Measurements from ENCODE around the gene SSH3. TPM values are rescaled to one million over a fixed set of nuclear protein-coding genes. Genes with fewer than 3 reads are reported as not detected.

The SSH3 gene
- total RNA-seq, 1 donor from 2014 or later: 3.3 TPM

GRCh38 chr11:67337257-67337656, 33.9 kb downstream of the SSH3 start:
- DNase-seq (ENCODE audit: low read depth, low spot score): no peak
- H3K36me3 Mint-ChIP-seq (ENCODE audit: low read depth): peaks cover 7% of the 10 kb centered on the region
- no peaks in the 10 kb centered on the region for H3K9me3 Mint-ChIP-seq
- no peaks in the 10 kb centered on the region for H3K4me1 Mint-ChIP-seq
- no peak for TF ChIP-seq CTCF (conservative IDR thresholded peaks at IDR 0.05)
- H3K27me3 Mint-ChIP-seq (ENCODE audit: low read depth): no peaks in the 10 kb centered on the region
- no peak overlapping the region for H3K4me3 Mint-ChIP-seq
- no peak overlapping the region for H3K27ac Mint-ChIP-seq (ENCODE audit: unreplicated experiment)

GRCh38 chr11:67344264-67344663, 40.9 kb downstream of the SSH3 start:
- H3K36me3 Mint-ChIP-seq (ENCODE audit: low read depth): no peaks in the 10 kb centered on the region

DNA sequence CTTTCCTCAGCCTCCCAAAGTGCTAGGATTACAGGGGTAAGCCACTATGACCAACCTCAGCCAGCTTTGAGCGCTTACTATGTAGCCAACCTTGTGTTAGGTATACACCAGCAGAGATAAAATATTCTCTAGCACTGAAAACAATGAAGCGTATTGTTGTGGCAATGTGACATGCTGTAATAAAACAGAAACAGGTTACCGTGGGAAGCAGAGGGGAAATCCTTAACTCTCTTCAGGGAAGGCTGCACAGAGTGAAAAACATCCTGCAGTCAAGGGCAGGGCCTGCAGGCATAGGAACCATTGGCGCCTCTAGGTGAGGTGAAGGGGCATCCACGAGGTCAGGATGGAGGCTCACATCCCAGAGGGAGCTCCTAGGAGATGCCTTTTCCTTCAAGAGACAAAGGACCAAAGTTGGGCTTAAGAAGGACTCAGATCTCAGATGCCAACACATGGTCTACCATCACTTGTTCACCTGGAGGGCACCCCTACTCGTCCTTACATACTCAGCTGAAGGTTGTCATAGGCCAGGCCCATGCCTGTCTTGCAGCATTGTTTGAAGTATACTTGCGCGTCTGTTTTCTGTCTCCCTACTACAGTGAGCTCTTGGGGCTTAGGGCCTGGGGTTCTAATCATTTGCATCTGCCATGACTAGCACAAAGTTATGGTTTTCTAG, 42.1 kb downstream of the SSH3 start:
- H3K36me3 Mint-ChIP-seq (ENCODE audit: low read depth): no peaks in the 10 kb centered on the region
- no peaks in the 10 kb centered on the region for H3K4me1 Mint-ChIP-seq
- TF ChIP-seq CTCF (conservative IDR thresholded peaks at IDR 0.05): no peak
- H3K27me3 Mint-ChIP-seq (ENCODE audit: low read depth): no peaks in the 10 kb centered on the region
- no peaks in the 10 kb centered on the region for H3K9me3 Mint-ChIP-seq
- no peak for DNase-seq (ENCODE audit: low read depth, low spot score)
- H3K27ac Mint-ChIP-seq (ENCODE audit: unreplicated experiment): no peak overlapping the region
- no peak overlapping the region for H3K4me3 Mint-ChIP-seq

More at GRCh38 chr11:67344264-67344663, 40.9 kb downstream of the SSH3 start:
- Mint-ChIP-seq H3K4me3 (no peak overlapping the region), H3K27ac (ENCODE audit: unreplicated experiment) (no peak overlapping the region), H3K4me1 (no peaks in the 10 kb centered on the region), H3K27me3 (ENCODE audit: low read depth) (no peaks in the 10 kb centered on the region), H3K9me3 (no peaks in the 10 kb centered on the region)
- no peak for TF ChIP-seq CTCF (conservative IDR thresholded peaks at IDR 0.05)
- no peak for DNase-seq (ENCODE audit: low read depth, low spot score)

DNA sequence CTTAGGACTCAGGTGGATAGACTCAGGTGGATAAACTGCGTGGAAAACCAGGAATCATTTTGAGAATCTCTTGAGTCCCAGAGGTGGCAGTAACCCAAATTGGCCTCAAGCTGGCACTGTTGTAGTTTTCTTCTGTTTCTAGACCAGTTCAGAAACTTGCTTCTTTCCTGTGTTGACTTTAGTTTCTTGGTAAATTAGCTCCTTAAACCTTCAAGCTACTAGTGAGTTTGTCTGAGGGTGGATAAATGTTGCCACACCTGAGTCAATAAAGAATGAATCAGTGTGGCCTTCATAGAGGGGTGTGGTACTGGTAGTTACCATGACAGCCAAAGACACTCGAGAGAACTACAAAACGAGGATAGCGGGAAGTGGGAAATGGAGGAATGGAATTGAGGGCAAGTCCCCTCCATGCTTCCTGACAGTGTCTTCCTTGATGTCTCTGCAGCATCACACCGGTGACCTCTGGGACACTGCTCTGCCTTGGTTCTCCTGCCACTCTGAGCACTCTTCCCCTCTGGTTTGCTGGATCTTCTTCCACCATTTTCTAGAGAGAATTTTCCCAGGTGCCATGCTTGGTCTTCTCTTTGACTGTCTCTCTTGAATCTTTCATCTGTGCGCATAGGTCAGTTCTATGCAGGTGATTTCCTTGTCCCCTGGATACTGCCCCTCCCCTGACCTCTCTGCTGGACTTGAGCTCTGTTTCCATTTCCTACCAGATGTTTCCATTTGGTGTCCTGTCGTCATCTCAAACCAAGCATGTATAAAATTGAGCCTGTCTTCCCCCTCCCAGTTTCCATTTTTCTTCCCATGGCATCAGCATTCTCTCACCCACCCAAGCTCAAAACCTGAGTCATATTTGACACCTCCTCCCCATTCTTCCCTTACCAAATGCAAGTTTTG, 42.8 kb downstream of the SSH3 start:
- DNase-seq (ENCODE audit: low read depth, low spot score): no peak
- Mint-ChIP-seq H3K4me3 (no peak overlapping the region), H3K9me3 (no peaks in the 10 kb centered on the region), H3K36me3 (ENCODE audit: low read depth) (no peaks in the 10 kb centered on the region), H3K27ac (ENCODE audit: unreplicated experiment) (no peak overlapping the region), H3K4me1 (peaks cover under 1% of the 10 kb centered on the region), H3K27me3 (ENCODE audit: low read depth) (no peaks in the 10 kb centered on the region)
- TF ChIP-seq CTCF (conservative IDR thresholded peaks at IDR 0.05): peak; percentile 67

DNA sequence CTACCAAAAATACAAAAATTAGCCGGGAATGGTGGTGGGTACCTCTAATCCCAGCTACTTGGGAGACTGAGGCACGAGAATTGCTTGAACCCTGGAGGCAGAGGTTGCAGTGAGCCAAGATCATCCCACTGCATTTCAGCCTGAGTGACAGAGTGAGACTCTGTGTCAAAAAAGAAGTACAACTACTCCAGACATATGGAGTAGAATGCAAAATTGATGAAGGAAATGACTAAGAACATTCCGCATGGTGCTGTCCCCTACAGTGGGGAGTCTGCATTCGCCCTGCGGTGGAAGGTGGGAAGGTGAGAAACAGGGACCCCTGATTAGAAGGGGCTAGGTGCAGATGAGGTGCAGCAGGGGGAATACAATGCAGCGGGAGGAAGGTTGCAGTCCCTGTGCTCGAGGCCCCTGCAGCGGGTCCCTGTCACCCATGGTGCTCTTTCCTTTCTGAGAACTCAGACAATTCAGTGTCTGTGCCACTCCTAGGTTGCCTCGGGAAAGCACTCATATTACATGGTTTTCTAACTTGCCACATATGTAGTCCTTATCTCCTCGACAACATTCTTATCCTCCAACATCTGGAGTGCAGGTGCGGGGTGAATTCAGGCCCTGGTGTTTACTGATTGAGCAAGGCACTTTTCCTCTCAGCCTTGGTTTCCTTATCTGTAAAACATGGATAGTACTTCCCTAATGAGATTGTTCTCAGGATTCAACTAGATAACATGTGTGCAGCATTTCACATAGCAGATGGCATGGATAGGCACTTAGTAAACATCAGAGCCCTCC, 44.8 kb downstream of the SSH3 start:
- Mint-ChIP-seq H3K27ac (ENCODE audit: unreplicated experiment) (no peak overlapping the region), H3K4me3 (no peak overlapping the region), H3K36me3 (ENCODE audit: low read depth) (no peaks in the 10 kb centered on the region)

More for the DNA sequence above, 44.8 kb downstream of the SSH3 start:
- DNase-seq (ENCODE audit: low read depth, low spot score): no peak
- peaks cover 9% of the 10 kb centered on the region for H3K4me1 Mint-ChIP-seq
- no peaks in the 10 kb centered on the region for H3K9me3 Mint-ChIP-seq
- TF ChIP-seq CTCF (conservative IDR thresholded peaks at IDR 0.05): no peak
- H3K27me3 Mint-ChIP-seq (ENCODE audit: low read depth): no peaks in the 10 kb centered on the region

Measured in neural crest cell (in vitro differentiated cells).